GM06990 (cell line): ENCODE measurements around the gene BBS9.

Experiments
- DNase-seq: peaks from one replicate; pipeline ENCODE4 v3.0.0-alpha.2; 2011; ENCODE audit not compliant: insufficient read length; ENCODE audit errors: extremely low read depth
- H3K27me3 ChIP-seq: replicated peaks from 2 replicates; pipeline ENCODE4 v1.6.0; 2011; ENCODE audit warnings: low read length; ENCODE audit not compliant: control insufficient read depth, insufficient read depth
- H3K36me3 ChIP-seq: 2 replicates; pipeline ENCODE4 v1.5.1; 2011; ENCODE audit warnings: low read length; ENCODE audit not compliant: control insufficient read depth, insufficient read depth
- H3K4me3 ChIP-seq: replicated peaks from 2 replicates; pipeline ENCODE4 v1.5.1; 2011; ENCODE audit warnings: low read depth, mild to moderate bottlenecking, control low read depth, low read length
- TF ChIP-seq, protein P1 (sequence below): IDR thresholded peaks from 2 replicates; pipeline ENCODE4 v1.5.1; 2011; ENCODE audit warnings: low read length, control low read depth, mild to moderate bottlenecking, inconsistent platforms; ENCODE audit not compliant: insufficient read depth, poor library complexity, severe bottlenecking

BBS9 gene

GRCh38 chr7:33183504-33183903, 54.1 kb downstream of the BBS9 start:
- no peaks in the 10 kb centered on the region for H3K36me3 ChIP-seq
- DNase-seq, result no peak
- TF ChIP-seq, protein P1, sequence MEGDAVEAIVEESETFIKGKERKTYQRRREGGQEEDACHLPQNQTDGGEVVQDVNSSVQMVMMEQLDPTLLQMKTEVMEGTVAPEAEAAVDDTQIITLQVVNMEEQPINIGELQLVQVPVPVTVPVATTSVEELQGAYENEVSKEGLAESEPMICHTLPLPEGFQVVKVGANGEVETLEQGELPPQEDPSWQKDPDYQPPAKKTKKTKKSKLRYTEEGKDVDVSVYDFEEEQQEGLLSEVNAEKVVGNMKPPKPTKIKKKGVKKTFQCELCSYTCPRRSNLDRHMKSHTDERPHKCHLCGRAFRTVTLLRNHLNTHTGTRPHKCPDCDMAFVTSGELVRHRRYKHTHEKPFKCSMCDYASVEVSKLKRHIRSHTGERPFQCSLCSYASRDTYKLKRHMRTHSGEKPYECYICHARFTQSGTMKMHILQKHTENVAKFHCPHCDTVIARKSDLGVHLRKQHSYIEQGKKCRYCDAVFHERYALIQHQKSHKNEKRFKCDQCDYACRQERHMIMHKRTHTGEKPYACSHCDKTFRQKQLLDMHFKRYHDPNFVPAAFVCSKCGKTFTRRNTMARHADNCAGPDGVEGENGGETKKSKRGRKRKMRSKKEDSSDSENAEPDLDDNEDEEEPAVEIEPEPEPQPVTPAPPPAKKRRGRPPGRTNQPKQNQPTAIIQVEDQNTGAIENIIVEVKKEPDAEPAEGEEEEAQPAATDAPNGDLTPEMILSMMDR, result no peak
- no peaks in the 10 kb centered on the region for H3K27me3 ChIP-seq
- no peak overlapping the region for H3K4me3 ChIP-seq

DNA sequence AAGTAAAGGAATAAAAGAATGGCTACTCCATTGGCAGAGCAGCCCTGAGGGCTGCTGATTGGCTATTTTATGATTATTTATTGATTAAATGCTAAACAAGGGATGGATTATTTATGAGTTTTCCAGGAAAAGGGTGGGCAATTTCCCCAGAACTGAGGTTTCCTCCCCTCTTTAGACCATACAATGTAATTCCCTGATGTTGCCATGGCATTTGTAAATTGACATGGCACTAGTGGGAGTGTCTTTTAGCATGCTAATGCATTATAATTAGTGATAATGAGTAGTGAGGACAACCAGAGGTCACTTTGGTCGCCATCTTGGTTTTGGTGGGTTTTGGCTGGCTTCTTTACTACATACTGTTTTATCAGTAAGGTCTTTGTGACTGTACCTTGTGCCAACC, 55.5 kb downstream of the BBS9 start:
- H3K27me3 ChIP-seq, result no peaks in the 10 kb centered on the region
- no peaks in the 10 kb centered on the region for H3K36me3 ChIP-seq
- TF ChIP-seq, protein P1, result no peak
- DNase-seq, result no peak
- no peak overlapping the region for H3K4me3 ChIP-seq

DNA sequence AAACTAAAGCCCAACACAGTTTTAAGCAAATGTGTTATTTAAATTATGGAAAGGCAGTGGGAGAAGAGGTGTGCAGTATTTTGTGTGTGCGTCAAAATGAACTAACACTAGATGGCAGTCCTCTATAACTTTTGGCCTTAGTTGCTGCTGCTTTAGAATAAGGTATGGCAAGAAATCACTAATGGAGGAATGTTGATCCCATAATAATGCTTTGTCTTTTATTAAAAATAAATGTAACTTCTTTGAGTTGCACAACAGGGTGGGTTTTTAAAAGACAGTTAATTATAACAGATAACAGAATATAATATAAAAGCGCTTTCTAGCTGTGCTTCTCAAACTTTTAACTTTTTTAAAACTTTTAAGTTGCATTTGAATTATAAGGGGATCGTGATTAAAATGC, 56.4 kb downstream of the BBS9 start:
- Histone ChIP-seq H3K27me3 (no peaks in the 10 kb centered on the region), H3K4me3 (no peak overlapping the region), H3K36me3 (no peaks in the 10 kb centered on the region)
- no peak for DNase-seq
- TF ChIP-seq, protein P1, result peak; percentile 57

DNA sequence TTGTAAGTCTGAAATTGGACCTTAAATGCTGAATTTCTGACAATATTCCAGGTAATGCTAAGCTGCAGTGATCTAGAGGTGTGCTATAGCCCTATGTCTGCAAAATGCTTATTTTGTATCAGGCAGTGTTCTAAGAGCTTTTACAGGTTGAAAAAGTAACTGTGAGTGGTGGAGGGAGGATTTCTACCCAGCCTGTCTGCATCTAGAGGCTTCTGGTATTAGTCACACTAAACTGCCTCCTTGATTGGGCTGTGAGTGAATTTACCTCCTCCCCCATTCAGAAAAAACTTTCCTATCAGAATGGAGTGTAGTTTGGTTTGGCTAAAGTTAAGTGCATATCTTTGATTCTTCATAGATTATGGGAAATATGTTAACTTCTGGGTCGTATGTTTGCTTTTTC, 56.8 kb downstream of the BBS9 start:
- TF ChIP-seq, protein P1, result no peak
- Histone ChIP-seq H3K36me3 (no peaks in the 10 kb centered on the region), H3K27me3 (no peaks in the 10 kb centered on the region), H3K4me3 (no peak overlapping the region)
- DNase-seq, result no peak

DNA sequence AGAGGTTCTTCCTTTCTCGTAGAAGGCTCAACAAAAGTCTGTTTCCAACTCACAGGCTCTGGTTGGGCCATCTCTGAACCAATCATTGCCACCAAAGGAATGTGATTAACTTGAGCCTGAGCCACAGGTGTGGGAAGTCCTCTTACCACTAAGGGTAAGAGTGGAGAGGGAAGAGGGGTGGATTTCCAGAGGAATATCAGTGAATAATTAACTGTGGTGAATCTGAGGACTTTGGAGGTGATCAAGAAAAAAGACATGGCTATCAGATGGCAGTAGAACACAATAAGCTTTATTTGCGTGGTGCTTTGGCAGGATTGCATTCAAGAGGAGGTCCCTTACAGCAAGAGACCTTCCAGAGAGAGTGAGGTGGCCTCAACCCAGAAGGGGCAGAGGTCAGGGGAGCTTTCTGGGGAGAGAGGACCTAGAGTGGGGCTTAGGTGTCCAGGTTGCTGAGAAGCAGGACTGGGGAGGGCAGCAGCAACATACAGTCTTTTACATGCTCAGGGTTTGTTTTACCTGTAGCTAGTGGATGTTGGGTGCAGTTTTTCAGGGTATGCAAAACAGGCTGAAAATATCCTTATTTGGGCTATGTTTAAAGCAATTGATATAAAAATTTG, 61.4 kb downstream of the BBS9 start:
- Histone ChIP-seq H3K27me3 (no peaks in the 10 kb centered on the region), H3K4me3 (no peak overlapping the region), H3K36me3 (no peaks in the 10 kb centered on the region)
- no peak for DNase-seq
- TF ChIP-seq, protein P1, result no peak

DNA sequence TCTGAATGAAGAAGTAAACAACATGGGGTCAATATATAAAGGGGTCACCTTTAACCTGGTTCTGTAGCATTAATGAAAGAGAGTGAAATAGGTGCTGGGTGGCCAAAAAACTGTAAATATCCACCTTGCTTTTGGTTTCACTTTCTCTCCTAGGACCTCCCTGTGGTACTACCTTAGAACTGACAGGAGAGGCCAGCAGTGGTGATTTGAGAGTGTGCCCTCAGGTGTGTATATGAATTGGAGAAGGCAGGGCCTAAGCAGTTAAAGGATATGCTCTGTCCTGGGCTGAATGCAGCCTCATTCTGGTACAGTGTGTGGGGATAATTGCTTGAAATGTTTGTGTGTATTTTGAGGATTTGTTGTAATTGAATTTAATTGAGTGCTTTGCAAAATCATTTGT, 62.0 kb downstream of the BBS9 start:
- H3K4me3 ChIP-seq, result no peak overlapping the region
- DNase-seq, result no peak

More for the DNA sequence above, 62.0 kb downstream of the BBS9 start:
- TF ChIP-seq, protein P1, result no peak
- H3K36me3 ChIP-seq, result no peaks in the 10 kb centered on the region
- H3K27me3 ChIP-seq, result no peaks in the 10 kb centered on the region
